GM15510 (cell line): Measurements from ENCODE around the gene SLC25A41.
A peak's percentile ranks its signal among the peaks of the same experiment; 100 is the strongest.

ENCODE experiments used
- POLR2A ChIP-seq: IDR thresholded peaks from 3 replicates; pipeline ENCODE4 v1.6.1; 2011; ENCODE audit warnings: borderline replicate concordance; ENCODE audit not compliant: insufficient read length; ENCODE audit errors: extremely low read depth

Gene SLC25A41

GRCh38 chr19:6451583-6452222 lies 18.1 kb upstream of the SLC25A41 start:
- TF ChIP-seq POLR2A, result no peak

DNA sequence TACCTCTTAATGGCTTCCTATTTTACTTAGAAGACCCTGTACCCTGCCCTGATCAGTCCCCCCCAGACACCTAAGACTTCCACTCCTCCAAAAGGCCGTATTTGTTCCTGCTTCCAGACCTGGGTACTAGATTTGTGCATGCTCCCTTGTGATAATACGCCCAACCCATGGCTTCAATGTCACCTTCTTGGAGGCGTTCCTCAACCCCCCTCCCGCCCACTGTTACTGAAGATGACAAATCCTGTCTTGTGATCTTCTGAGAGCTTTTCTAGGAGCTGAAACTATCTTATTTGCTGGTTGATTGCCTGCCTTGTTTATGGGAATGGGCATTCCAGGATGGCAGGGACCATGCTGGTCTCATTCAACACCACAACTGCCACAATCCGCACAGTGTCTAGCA lies 16.6 kb upstream of the SLC25A41 start:
- TF ChIP-seq POLR2A, result no peak

- TF ChIP-seq POLR2A, result no peak
Measured at GRCh38 chr19:6448045-6448444, 14.5 kb upstream of the SLC25A41 start.

- no peak for TF ChIP-seq POLR2A
Measured at GRCh38 chr19:6446452-6446851, 12.9 kb upstream of the SLC25A41 start.

DNA sequence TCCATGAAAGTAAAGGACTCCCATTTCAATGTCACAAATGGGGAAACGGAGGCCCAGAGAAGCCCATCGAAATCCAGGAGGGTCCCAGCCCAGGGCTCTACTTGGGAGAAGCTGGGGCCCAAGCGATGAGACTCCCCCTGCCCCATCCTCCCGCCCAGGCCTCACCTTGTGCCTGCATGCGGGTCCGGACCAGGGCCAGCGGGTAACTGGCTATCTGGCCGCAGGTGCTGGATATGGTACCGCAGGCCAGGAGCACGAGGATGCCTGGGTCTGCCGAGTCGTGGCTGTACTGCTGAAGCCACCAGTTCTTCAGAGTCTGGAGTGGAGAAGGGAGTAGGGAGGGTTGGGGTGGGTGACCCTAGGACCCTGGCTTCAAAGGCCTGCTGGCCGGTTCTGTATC lies 10.4 kb upstream of the SLC25A41 start:
- no peak for TF ChIP-seq POLR2A

GRCh38 chr19:6442087-6442688 lies 8.6 kb upstream of the SLC25A41 start:
- TF ChIP-seq POLR2A, result no peak

- no peak for TF ChIP-seq POLR2A
Measured at GRCh38 chr19:6440905-6441304, 7.3 kb upstream of the SLC25A41 start.

GRCh38 chr19:6439743-6440142 lies 6.2 kb upstream of the SLC25A41 start:
- no peak for TF ChIP-seq POLR2A

DNA sequence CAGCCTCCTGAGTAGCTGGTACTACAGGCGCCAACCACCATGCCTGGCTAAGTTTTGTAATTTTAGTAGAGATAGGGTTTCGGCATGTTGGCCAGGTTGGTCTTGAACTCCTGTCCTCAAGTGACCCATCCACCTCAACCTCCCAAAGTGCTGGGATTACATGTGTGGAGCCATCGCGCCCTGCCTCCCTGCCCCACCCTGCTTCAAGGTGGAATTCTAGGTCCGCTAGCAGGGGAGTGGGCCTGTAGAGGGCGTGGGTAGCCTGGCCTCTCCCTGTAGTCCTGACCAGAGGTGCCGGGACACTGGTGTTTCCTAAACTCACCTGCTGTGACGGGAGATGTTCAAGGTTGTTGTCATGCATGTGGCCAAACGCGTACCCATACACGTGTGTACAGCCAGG lies 398 bp downstream of the SLC25A41 start:
- no peak for TF ChIP-seq POLR2A

DNA sequence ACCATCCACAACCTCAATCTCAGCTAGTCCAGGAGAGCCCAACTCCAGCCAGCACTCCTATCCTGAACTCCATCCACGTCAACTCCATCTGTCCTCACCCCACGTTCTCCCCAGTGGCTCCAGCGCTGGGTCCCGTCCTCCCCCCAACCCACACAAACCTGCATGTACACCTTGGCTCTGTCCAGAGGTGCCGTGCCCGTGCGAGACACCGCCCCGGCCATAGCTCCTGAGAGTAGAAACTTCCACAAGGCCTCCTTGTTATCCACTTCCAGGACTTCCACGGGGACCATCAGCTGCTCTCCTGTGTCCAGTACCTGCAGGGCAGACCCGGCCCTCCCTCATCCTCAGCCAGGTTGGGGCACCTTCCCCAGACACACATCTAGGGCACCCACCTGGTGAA lies 1.7 kb downstream of the SLC25A41 start:
- no peak for TF ChIP-seq POLR2A

GRCh38 chr19:6429419-6430221 lies 3.9 kb downstream of the SLC25A41 start:
- no peak for TF ChIP-seq POLR2A

DNA sequence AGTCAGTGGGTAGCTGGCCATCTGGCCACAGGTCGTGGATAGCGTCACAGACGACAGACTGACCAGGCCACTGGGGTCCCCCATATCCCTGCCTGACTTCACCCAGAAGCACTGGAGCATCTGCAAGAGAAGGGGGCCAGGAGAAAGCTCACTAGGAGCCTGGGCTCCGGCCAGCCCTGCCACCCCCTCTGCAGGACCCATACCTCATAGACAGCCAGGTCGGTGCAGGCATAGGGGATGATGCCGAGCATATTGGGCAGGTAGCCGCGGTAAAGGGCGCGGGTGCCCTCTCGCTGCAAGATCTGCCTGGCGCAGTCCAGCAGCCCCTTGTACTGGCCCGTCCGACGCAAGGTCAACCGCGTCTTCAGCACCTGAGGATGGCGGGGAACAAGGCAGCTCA lies 6.4 kb downstream of the SLC25A41 start:
- TF ChIP-seq POLR2A, result no peak

DNA sequence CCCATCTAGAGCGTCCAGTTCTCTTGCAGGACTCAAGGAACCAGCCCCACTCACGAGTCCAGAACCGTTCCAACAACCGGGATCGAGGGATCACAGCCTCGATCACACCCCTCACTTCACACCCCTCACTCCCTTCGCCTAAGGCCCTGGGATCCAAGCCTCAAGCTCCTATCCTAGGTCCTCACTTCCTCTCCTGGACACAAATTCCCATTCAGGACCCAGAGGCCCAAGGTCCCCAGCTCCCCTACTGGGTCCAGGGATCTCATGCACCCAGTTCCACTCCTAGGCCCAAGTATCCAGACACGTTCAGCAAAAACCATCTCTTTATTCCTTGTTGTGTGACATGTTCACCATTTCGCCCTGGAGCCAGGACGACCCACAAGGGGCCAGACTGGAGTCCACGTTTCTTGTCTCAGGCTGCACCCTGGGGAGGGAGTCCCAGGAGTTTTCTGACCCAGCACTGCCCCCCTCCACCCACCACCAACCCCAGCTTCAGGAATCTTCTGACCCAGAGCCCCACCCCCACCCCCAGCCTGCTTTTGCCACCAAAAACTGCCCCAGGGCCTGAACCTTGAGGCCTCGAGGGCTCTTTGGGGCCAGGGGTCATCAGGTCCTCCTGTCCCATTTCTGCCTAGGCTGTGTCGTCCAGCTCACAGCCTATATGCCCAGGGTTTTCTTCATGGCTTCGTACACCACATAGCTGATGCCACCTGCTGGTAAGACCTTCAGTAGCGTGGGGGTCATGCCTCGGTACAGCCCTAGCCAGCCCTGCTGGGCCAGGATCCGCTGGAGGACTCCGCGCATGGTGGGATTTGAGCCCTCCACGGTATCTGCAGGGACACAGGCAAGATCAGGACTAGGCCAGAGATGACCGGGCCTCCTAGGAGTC lies 7.6 kb downstream of the SLC25A41 start:
- no peak for TF ChIP-seq POLR2A

DNA sequence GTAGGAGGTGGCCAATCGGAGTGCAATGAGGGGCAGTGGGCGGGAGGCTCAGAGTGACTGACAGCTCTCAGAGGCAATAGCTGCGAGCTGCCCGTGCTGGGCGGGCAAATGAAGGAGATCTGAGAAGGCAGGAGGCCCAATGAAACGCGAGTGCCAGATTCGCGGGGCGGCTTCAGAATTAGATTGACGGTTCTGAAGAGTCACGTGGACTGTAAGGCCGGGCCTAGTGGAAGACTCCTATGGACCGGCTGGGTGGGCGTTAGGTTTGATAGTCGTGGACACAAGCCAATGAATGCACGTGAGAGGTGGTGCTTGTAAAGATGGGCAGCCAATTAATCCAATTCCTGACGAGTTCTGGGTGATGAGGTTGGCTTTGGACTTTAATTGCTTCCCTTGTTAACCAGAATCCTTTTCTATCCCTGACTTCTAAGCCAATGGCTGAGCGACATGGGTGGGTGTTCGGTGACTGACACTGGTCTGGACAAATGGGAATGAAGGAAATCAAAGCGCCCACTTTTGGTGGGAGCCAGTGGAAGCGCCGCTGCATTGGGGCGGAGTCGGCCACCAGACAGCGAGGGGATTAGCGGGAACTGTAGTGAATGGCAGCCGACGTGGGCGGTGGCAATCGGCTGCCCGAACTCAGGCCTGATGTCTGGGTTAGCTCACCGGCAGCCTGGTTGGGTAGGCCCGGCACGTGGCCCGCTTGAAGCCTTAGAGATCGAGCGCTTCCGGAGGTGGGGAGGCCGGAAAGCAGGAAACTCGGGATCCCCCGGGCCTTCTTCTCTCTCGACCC lies 8.4 kb downstream of the SLC25A41 start:
- TF ChIP-seq POLR2A, result peak; percentile 51
